Naive thymus-derived CD8-positive, alpha-beta T cell (primary cell): ENCODE data around the gene COQ4. TPM values are rescaled to one million over a fixed set of nuclear protein-coding genes. Genes with fewer than 3 reads are reported as not detected.

Experiments
- ATAC-seq, 2 donors: fragments of 150-1000 bp; cut with Tn5 transposase in 1 of 2; sonication (Bioruptor Pico), chemical (Tn5 transposase) in 1 of 2; 1 replicate in 1 of 2; 2 replicates in 1 of 2; pipeline ENCODE4 v1.10.0; 2021; ENCODE audit warnings: mild to moderate bottlenecking in 2 of 2, moderate library complexity in 2 of 2
- POLR2A ChIA-PET: fragments of 350-600 bp; sonication (Branson Sonifier 250); formaldehyde crosslinking; loops from one replicate; lab custom pipeline; 2021; ENCODE audit warnings: antibody characterized with exemption; lab: Charles Lee
- DNase-seq, 10 donors: peaks; one replicate each; pipeline versions ENCODE4 v3.0.0 to v3.0.0-alpha.2; 2020 to 2022
- H3K27ac Mint-ChIP-seq, 10 donors: one replicate each; pipeline ENCODE4 v1.8.0; 2020 to 2022; ENCODE audit warnings: mild to moderate bottlenecking in 10 of 10, mixed read lengths in 10 of 10, moderate library complexity in 4 of 10, inconsistent platforms in 1 of 10
- H3K27me3 Mint-ChIP-seq, 5 donors: one replicate each; pipeline ENCODE4 v1.8.0; 2021 to 2022; ENCODE audit warnings: mixed read lengths in 5 of 5
- H3K36me3 Mint-ChIP-seq, 3 donors: one replicate each; pipeline ENCODE4 v1.8.0; 2020 to 2022; ENCODE audit warnings: mixed read lengths in 3 of 3, mild to moderate bottlenecking in 2 of 3, inconsistent platforms in 1 of 3
- H3K4me1 Mint-ChIP-seq, 4 donors: one replicate each; pipeline ENCODE4 v1.8.0; 2021 to 2022; ENCODE audit warnings: mixed read lengths in 4 of 4
- H3K4me3 Mint-ChIP-seq, 10 donors: one replicate each; pipeline ENCODE4 v1.8.0; 2020 to 2022; ENCODE audit warnings: mild to moderate bottlenecking in 10 of 10, mixed read lengths in 10 of 10, moderate library complexity in 6 of 10, inconsistent platforms in 1 of 10
- H3K9me3 Mint-ChIP-seq, 9 donors: one replicate each; pipeline ENCODE4 v1.8.0; 2020 to 2022; ENCODE audit warnings: mixed read lengths in 9 of 9, mild to moderate bottlenecking in 3 of 9, inconsistent platforms in 1 of 9, moderate library complexity in 1 of 9
- polyA plus RNA-seq, 3 donors: library from polyadenylated mRNA; unstranded; fragments of 300-500 nt; fragmentation: Illumina TruSeq; gene quantifications; one replicate each; pipeline ENCODE4 v1.2.3, GENCODE V29; 2021
- total RNA-seq, 8 experiments: library from RNA in 2 of 8; stranded (reverse) in 2 of 8; gene quantifications; one replicate each; pipeline ENCODE4 v1.2.3 and lab custom pipeline; 2021 to 2026

COQ4 gene
- total and polyA plus RNA-seq, 5 experiments from 2014 or later = 26.4 to 46.5 (median 43.4) TPM

- Mint-ChIP-seq H3K27ac (peak overlapping the region in 1 of 10 donors; percentile 62), H3K4me1 (peaks cover 0 to 2% (median 0%) of the 10 kb centered on the region in 4 donors), H3K36me3 (peaks cover 0 to 32% (median 0%) of the 10 kb centered on the region in 3 donors), H3K4me3 (no peak overlapping the region), H3K9me3 (no peaks in the 10 kb centered on the region), H3K27me3 (no peaks in the 10 kb centered on the region)
- POLR2A ChIA-PET = no interaction called here
- no peak for ATAC-seq
- no peak for DNase-seq
These were observed 32.8 kb downstream of the COQ4 start for GRCh38 chr9:128355451-128355850.

GRCh38 chr9:128358090-128358489, 35.5 kb downstream of the COQ4 start:
- no peak for ATAC-seq
- POLR2A ChIA-PET = no interaction called here

GRCh38 chr9:128358861-128359260, 36.2 kb downstream of the COQ4 start:
- H3K27ac Mint-ChIP-seq = peak overlapping the region in 3 of 10 donors; percentile 40 to 74 (median 66)
- DNase-seq (no peak), ATAC-seq (no peak)
- peaks cover 0 to 12% (median 0%) of the 10 kb centered on the region in 3 donors for H3K36me3 Mint-ChIP-seq
- no peak overlapping the region for H3K4me3 Mint-ChIP-seq
- H3K27me3 Mint-ChIP-seq = no peaks in the 10 kb centered on the region
- H3K9me3 Mint-ChIP-seq = no peaks in the 10 kb centered on the region
- peaks cover 0 to 13% (median 12%) of the 10 kb centered on the region in 4 donors for H3K4me1 Mint-ChIP-seq
- POLR2A ChIA-PET = no interaction called here

More at GRCh38 chr9:128358090-128358489, 35.5 kb downstream of the COQ4 start:
- Mint-ChIP-seq H3K27me3 (no peaks in the 10 kb centered on the region), H3K36me3 (peaks cover 0 to 15% (median 0%) of the 10 kb centered on the region in 3 donors), H3K27ac (peak overlapping the region in 1 of 10 donors; percentile 68), H3K4me3 (no peak overlapping the region), H3K4me1 (peaks cover 0 to 13% (median 12%) of the 10 kb centered on the region in 4 donors), H3K9me3 (no peaks in the 10 kb centered on the region)
- no peak for DNase-seq

- POLR2A ChIA-PET = interaction anchor here (0.6 kb wide), 1 partner anchor 57 kb away, joined by 3 read pairs; no protein-coding TSS in a partner anchor
- Mint-ChIP-seq H3K4me1 (peaks cover 2 to 22% (median 16%) of the 10 kb centered on the region in 4 donors), H3K9me3 (no peaks in the 10 kb centered on the region), H3K27ac (peak overlapping the region in 2 of 10 donors; percentile 64 to 67), H3K36me3 (peaks cover 0 to 5% (median 0%) of the 10 kb centered on the region in 3 donors), H3K27me3 (peaks cover 0 to 3% (median 0%) of the 10 kb centered on the region in 5 donors), H3K4me3 (no peak overlapping the region)
- ATAC-seq = no peak
- DNase-seq = no peak
These were observed 38.2 kb downstream of the COQ4 start for GRCh38 chr9:128360826-128361225.

GRCh38 chr9:128361296-128361985, 38.8 kb downstream of the COQ4 start:
- Mint-ChIP-seq H3K4me1 (peaks cover 2 to 22% (median 16%) of the 10 kb centered on the region in 4 donors), H3K36me3 (no peaks in the 10 kb centered on the region), H3K4me3 (peak overlapping the region; percentile 80 to 90 (median 84)), H3K9me3 (no peaks in the 10 kb centered on the region), H3K27ac (peak overlapping the region in 8 of 10 donors; percentile 43 to 86 (median 72)), H3K27me3 (peaks cover 0 to 3% (median 0%) of the 10 kb centered on the region in 5 donors)
- DNase-seq (no peak), ATAC-seq (no peak)
- POLR2A ChIA-PET = interaction anchor here (0.6 to 2.0 kb wide), 5 partner anchors 10 to 426 kb away, joined by 3 to 20 read pairs (median 3); partner anchors contain the start of gene URM1

- ATAC-seq = peak; percentile 91 to 92
- Mint-ChIP-seq H3K4me3 (peak overlapping the region; percentile 80 to 90 (median 84)), H3K4me1 (peaks cover 2 to 22% (median 16%) of the 10 kb centered on the region in 4 donors), H3K27me3 (peaks cover 0 to 6% (median 0%) of the 10 kb centered on the region in 5 donors), H3K36me3 (no peaks in the 10 kb centered on the region), H3K27ac (peak overlapping the region in 7 of 10 donors; percentile 27 to 86 (median 74)), H3K9me3 (no peaks in the 10 kb centered on the region)
- POLR2A ChIA-PET = interaction anchor here (0.6 to 2.0 kb wide), 6 partner anchors 9 to 426 kb away, joined by 3 to 20 read pairs (median 3); partner anchors contain the start of gene URM1
- DNase-seq = peak; percentile 47 to 78 (median 62)
These were observed 39.5 kb downstream of the COQ4 start for GRCh38 chr9:128361986-128362646.

- H3K27me3 Mint-ChIP-seq = peaks cover 0 to 7% (median 0%) of the 10 kb centered on the region in 5 donors
- peak overlapping the region in 2 of 10 donors; percentile 9 to 27 for H3K4me3 Mint-ChIP-seq
- POLR2A ChIA-PET = interaction anchor here (1.0 to 2.0 kb wide), 5 partner anchors 8 to 425 kb away, joined by 3 to 20 read pairs (median 3); partner anchors contain the start of gene URM1
- ATAC-seq (no peak), DNase-seq (no peak)
- peaks cover 2 to 22% (median 16%) of the 10 kb centered on the region in 4 donors for H3K4me1 Mint-ChIP-seq
- no peaks in the 10 kb centered on the region for H3K9me3 Mint-ChIP-seq
- peak overlapping the region in 3 of 10 donors; percentile 22 to 86 (median 78) for H3K27ac Mint-ChIP-seq
- H3K36me3 Mint-ChIP-seq = no peaks in the 10 kb centered on the region
These were observed 40.1 kb downstream of the COQ4 start for GRCh38 chr9:128362774-128363173.

- Mint-ChIP-seq H3K27ac (peak overlapping the region in 4 of 10 donors; percentile 37 to 70 (median 51)), H3K36me3 (no peaks in the 10 kb centered on the region), H3K27me3 (peaks cover 0 to 7% (median 0%) of the 10 kb centered on the region in 5 donors), H3K4me1 (peaks cover 6 to 28% (median 21%) of the 10 kb centered on the region in 4 donors), H3K4me3 (peak overlapping the region in 7 of 10 donors; percentile 26 to 65 (median 50)), H3K9me3 (no peaks in the 10 kb centered on the region)
- DNase-seq (no peak), ATAC-seq (no peak)
- POLR2A ChIA-PET = no interaction called here
These were observed 42.9 kb downstream of the COQ4 start for GRCh38 chr9:128365525-128365924.

- Mint-ChIP-seq H3K9me3 (no peaks in the 10 kb centered on the region), H3K36me3 (peaks cover 0 to 11% (median 0%) of the 10 kb centered on the region in 3 donors), H3K4me1 (peaks cover 21 to 45% (median 40%) of the 10 kb centered on the region in 4 donors), H3K27me3 (peaks cover 0 to 7% (median 0%) of the 10 kb centered on the region in 5 donors), H3K4me3 (peak overlapping the region in 2 of 10 donors; percentile 27 to 29), H3K27ac (peak overlapping the region in 4 of 10 donors; percentile 8 to 57 (median 28))
- ATAC-seq = no peak
- POLR2A ChIA-PET = no interaction called here
- DNase-seq = no peak
These were observed 46.5 kb downstream of the COQ4 start for GRCh38 chr9:128369024-128369706.

- Mint-ChIP-seq H3K27me3 (peaks cover 0 to 6% (median 0%) of the 10 kb centered on the region in 5 donors), H3K4me3 (peak overlapping the region; percentile 89 to 99 (median 97)), H3K4me1 (peaks cover 19 to 41% (median 37%) of the 10 kb centered on the region in 4 donors), H3K9me3 (no peaks in the 10 kb centered on the region), H3K36me3 (peaks cover 0 to 16% (median 3%) of the 10 kb centered on the region in 3 donors), H3K27ac (peak overlapping the region; percentile 95 to 99 (median 98))
- DNase-seq = no peak
- POLR2A ChIA-PET = interaction anchor here (0.8 to 2.2 kb wide), 8 partner anchors 8 to 459 kb away, joined by 3 to 20 read pairs (median 3); partner anchors contain the start of genes BBLN, GOLGA2, SPOUT1 and SWI5
- no peak for ATAC-seq
These were observed 47.7 kb downstream of the COQ4 start for GRCh38 chr9:128370367-128370751.

GRCh38 chr9:128370752-128371629, 48.4 kb downstream of the COQ4 start, which contains the start of gene URM1:
Gene URM1 (plus strand): TSS chr9:128371374. CDS start chr9:128371381, 7 bp downstream.
- Mint-ChIP-seq H3K36me3 (peaks cover 0 to 22% (median 3%) of the 10 kb centered on the region in 3 donors), H3K9me3 (no peaks in the 10 kb centered on the region), H3K4me1 (peaks cover 19 to 43% (median 36%) of the 10 kb centered on the region in 4 donors), H3K27me3 (peaks cover 0 to 5% (median 0%) of the 10 kb centered on the region in 5 donors), H3K27ac (peak within 1 kb of the TSS; percentile 95 to 99 (median 98)), H3K4me3 (peak within 1 kb of the TSS; percentile 89 to 99 (median 97))
- ATAC-seq (peak; percentile 95 to 97), DNase-seq (peak; percentile 91 to 97 (median 95))
- POLR2A ChIA-PET = interaction anchor here (0.5 to 2.2 kb wide), 22 partner anchors 9 to 459 kb away, joined by 3 to 20 read pairs (median 3); partner anchors contain the start of genes BBLN, ENDOG, GOLGA2 and ODF2
